HG02870 (cell line): Measurements from ENCODE around the gene AZI2.

Experiments
- ATAC-seq: cut with Tn5 transposase; IDR thresholded peaks from one replicate; pipeline ENCODE4 v1.9.1; 2021; ENCODE audit warnings: mild to moderate bottlenecking, moderate library complexity; ENCODE audit not compliant: unreplicated experiment

AZI2 gene

DNA sequence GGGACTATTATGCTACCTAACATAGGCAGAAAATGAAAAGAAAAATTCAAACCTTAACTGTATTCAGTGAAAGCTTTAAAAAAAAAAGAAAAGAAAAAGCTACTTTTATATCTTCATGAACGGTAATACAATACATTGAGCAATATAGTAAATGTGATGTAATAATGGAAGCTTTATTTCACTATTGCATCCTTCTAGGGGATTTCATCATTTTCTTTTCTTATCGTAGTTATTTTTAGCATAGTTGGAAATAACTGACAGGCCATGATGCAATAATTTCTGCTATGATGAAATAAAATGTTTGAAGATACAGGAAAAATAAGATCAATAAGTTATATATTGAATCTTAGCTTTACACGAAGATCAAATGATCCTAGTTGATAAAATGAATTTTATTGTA, 40.4 kb downstream of the AZI2 start:
- no peak for ATAC-seq

DNA sequence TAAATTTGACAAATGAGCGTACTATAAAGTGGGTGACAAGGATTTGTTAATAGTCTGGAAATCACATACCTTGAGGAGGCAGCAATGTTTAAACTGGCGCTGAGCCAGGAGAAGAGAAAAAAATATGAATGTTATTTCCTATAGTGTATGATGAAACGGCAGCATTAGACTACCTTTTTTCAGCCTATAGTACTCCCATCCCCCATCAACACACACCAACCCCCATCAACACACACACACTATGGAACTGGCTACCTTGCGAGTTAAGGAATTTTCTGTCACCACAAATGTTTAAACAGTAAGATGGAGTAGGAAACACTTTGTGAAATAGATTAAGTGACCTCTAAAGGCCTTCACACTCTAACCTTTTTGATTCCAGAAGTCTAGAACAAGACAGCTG, 46.9 kb downstream of the AZI2 start:
- no peak for ATAC-seq

- no peak for ATAC-seq
Observed at GRCh38 chr3:28300345-28300962, 48.2 kb downstream of the AZI2 start.

DNA sequence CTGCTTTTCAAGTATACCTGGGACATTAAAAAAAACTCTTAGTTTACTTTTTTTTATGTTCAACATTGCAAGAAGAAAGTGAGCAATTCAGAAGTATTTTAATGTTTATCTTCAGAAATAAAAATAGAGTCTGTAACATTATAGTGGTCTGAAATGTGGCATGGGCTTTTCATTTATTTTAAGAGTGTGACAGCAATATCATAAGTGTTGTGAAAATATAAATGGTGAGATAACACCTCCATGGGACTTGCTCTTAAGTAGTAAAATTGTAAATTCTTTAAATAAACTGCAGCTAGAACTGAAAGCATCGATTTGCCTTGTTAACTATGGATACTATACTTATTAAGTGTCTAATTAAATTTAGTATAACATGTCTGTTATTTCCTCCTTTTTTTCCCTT, 48.9 kb downstream of the AZI2 start:
- no peak for ATAC-seq

DNA sequence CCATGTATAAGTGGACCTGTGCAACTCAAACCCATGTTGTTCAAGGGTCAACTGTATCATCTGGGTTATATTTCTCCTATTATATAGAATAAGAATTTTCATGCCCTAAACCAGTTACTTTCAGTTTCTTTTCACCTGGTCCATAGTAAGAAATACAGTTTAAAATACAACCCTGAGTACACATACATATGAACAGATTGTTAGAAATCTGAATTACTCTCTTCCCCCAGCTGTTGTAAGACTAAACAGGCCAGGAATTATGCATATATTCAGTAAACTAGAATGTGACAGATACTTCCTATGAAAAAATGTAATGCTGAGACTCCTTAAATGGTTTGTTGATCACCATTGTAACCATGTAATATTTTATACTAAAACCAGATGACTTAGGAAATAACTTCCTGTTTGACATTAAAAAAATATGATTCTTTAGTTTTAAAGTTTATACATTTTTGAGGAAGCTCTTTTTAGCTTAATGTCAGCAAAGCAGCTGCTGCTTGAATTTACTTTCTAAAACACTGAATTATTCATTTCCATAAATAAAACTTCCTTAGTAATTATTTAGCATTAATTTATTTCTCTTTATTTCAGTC, 52.6 kb downstream of the AZI2 start:
- ATAC-seq, result no peak

DNA sequence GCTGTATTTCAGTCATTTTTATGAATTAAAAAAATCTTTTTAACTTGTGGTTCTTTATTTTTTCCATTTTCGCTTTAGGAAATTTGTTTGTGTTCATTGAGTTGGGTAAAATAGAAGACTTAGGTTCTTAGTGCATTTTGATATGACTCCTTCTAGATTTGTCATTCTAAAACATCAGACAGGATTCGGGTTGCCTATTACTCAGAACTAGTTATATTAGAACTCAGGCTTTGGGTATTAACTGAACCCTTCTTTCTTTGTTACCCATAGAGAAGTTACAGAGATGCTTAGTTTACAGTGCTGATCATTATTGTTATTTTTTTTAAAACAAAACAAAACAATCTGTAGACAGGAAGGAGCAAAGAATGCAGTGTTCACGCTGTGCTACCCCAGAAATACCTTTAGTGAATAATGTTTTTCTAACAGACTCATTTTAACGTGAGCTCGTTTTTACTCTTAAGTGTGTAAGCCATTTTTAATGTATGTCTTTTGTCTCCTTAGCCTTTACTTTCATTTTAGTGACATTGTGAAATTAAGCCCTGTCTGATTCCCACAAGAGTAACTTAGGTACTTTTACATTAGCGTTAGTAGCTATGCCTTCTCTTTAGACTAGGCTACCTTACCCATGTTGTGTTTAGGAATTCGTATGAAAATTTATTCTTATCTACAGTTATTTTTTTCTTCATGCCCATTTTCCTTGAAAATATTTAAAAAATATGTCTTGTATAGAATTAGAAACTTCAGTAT, 53.8 kb downstream of the AZI2 start:
- no peak for ATAC-seq

GRCh38 chr3:28292622-28293021, 56.0 kb downstream of the AZI2 start:
- no peak for ATAC-seq

GRCh38 chr3:28291577-28291976, 57.0 kb downstream of the AZI2 start:
- no peak for ATAC-seq

DNA sequence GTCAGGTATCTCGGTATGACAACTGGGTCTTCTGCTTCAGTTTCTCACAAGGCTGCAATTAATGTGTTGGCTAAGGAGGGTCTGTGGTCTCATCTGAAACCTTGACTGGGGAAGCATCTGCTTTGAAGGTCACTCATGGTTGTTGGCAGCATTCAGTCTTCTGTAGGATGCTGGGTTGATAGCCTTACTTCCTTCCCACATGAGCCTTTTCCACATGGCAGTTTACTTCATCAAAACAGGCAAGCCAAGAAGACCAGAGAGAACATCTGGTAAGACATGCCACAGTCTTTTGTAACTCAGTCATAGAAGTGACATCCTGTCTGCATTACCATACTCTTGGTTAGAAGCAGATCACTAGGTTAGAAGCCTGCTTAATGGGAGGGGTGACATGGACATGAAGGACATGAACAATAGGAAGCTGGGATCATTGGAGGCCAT, 57.7 kb downstream of the AZI2 start:
- no peak for ATAC-seq

DNA sequence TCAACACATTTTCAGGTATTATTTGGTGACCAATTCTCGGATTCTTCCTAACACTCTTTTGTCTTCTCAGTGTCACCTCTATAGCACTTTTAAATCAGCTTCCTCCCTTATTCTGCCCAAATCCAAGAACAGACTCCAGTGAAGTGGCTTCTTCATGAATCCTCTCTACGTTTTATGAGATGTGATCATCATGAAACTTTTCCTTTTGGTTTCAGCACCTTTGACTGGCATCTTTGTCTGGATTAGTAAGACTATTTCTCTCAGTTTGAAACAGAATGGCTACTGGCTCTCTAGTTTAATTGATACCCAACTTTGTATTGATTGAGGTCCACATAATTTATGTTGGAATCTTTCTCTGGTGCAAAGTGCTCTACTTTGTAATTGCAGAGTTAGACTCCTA, 61.6 kb downstream of the AZI2 start:
- no peak for ATAC-seq

GRCh38 chr3:28286595-28286994, 62.0 kb downstream of the AZI2 start:
- ATAC-seq, result peak; percentile 85

GRCh38 chr3:28280781-28281180, 67.8 kb downstream of the AZI2 start:
- ATAC-seq, result no peak

GRCh38 chr3:28279770-28280169, 68.9 kb downstream of the AZI2 start:
- peak; percentile 47 for ATAC-seq

GRCh38 chr3:28278918-28279317, 69.7 kb downstream of the AZI2 start:
- ATAC-seq, result no peak

DNA sequence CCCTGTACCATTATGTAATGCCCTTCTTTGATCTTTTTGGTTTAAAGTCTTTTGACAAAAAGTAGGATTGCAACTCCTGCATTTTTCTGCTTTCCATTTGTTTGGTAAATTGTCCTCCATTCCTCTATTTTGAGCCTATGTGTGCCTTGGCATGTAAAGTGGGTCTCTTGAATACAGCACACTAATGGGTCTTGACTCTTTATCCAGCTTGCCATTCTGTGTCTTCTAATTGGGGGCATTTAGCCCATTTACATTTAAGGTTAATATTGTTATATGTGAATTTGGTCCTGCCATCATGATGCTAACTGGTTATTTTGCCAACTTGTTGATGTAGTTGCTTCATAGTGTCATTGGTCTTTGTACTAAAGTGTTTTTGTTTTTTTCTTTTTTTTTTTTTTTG, 74.8 kb downstream of the AZI2 start:
- ATAC-seq, result no peak
